Measurements from ENCODE around the gene GABRB2.
A peak's percentile ranks its signal among the peaks of the same experiment; 100 is the strongest.
"Not testable (repeated sequence)": the region's sequence is repeated elsewhere in the genome, so short reads cannot be mapped to it uniquely, and the experiment has no call there.

The GABRB2 gene

DNA sequence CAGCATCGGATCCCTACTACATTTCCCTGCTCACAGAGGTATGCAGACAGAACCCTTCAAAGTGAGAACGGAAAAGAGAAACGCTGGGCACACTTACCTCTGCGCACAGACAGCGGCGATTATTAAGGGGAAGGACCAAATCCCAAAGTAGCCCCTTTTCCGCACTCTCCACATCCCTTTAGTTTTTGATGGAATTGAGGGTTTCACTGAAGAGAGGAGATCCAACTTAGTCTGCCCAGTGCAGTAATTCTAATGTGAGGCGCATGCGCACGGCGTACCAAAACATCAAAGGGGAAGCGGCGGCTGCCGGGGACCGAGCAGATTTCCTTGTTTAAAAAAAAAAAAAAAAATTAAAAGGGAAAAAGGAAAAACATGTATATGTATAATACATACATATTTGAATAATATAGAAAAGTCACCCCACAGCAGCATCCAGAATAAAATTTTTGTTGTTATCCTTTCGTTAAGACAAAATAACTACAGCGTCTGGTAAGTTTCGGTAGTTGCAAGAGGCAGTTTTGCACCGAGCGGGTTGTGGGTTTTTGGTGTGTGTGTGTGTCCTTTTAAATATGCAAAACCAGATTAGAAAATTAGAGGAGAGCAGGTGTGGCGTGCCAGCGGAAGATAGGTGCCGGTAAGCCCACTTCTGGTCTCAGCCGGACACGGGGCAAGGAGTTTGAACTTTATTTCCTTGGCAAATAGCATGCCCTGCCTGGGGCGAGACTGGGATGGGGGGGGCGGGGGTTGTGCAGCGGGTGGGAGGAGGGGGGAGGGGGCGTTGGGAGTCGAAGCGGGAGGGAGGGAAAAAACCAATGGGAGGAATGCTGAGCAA lies at the start of gene GABRB2:
GABRB2 (minus strand) TSS at position 256 of the 832 bp plus-strand sequence; CDS start at position 174, 82 bp downstream.
- peak; percentile 64 for DNase-seq

GRCh38 chr5:161585798-161586197 lies 39.3 kb upstream of the GABRB2 start:
- DNase-seq, result no peak

GRCh38 chr5:161580621-161581020 lies 34.1 kb upstream of the GABRB2 start:
- no peak for DNase-seq

DNA sequence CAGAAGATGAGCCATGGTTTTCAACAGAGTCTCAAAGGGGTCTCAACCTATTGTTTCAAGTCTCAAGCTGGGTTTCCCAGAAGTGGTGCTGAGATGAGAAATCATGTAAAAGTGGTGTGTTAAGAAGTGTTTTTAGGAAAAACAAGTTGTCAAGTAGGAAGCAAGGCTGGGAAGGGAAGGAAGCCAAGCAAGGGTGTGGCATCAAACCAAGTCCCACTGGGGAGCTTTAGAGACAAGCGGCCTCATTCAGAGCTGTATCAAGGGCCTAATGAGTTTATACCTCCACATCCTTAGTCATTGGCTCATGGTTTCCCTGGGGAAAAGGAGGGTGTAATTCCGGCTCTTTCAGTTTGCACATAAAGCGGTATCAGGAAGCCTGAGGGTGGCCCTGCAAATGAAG lies 26.4 kb upstream of the GABRB2 start:
- DNase-seq, result no peak

DNA sequence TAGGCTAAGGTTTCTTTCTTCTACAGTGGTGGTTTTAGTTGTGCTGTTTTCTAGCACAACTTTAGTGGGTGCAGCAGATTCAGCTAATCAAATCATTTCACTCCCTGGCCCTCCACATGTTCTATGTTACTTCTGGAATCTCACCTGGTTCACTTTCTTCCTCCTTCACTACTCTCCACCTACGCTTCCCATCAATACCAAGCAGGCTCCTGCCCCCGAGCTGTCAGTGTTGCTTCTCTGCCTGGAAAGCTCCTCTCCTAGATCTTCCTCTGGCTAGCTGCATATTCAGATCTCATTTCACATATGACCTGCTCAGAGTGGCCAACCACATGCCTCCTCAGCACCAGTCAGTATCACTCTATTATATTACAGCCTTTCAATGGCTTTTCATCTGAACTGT lies 19.6 kb upstream of the GABRB2 start:
- DNase-seq, result no peak

DNA sequence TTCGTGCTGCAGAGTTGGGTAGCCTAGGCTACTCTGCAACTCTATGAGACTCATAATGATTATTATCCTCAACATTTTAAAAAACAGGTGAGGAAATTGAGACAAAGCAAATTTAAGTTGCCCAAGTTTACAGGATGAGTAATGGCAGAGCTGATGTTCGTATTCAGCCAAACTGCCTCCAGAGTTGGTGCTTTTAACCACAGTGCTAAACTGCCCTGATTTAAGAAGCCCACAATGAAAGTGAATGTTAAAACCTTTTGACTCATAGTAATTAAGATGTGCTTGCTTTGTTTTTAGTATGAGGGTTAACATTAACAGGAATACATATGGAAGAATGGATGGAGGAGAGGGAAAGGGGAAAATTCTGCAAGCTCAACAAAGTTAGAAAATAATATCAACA lies 15.9 kb upstream of the GABRB2 start:
- no peak for DNase-seq

DNA sequence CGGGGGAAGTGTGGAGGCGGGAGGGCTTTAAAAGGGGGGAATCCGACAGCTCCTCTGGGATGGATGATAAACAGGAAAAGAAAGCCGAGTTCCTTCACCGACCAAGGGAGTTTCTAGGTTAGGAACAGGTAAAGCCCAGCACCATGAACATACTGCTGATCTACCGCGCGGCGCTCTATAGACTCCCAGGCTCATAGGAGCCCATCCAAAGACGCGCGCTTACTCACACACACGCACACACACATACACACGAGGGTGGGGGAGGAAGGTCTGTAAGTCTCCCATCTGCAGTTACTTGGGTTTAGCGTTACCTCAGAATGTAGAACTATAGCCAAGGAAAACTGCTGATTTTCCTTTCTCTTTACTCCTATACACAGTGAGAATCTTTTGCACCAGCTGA lies 2.6 kb upstream of the GABRB2 start:
- peak; percentile 22 for DNase-seq

GRCh38 chr5:161548487-161549094 lies 2.1 kb upstream of the GABRB2 start:
- DNase-seq, result no peak

DNA sequence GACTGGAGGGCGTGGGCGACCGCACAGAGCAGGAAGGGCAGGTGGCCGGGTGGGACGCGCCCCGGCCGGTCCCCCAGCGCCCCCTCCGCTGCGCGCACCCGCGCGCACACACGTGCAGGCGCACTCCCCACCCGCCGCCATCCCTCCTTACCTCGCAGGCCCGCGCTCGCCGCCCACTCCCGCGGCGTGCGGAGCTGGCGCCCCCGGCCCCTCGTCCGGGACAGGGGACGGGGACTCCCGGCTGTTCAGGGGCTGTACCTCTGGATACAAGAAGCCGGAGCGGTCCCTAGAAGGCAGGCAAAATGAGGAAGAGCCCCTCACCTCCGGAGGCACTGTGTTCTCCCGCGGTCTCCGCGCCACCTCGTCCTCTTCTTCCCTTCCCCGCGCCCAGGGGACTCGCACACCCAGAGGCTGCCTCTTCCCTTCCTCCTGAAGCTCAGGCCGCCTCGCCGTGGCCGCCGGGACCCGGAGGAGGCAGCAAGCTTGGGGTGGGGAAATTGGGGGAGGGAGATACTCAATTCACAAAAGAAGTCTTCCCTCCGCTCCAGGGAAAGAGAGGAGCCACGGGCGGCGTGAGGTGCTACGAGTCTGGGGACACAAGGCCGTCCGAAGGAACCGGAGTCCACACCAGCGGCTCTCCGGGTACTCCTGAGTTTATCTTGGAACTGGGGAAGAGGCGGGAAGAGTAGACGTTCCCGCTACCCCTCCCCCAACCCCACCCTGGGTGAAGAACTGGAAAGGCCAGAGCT lies 1.4 kb upstream of the GABRB2 start:
- no peak for DNase-seq

- peak; percentile 38 for DNase-seq
Measured at GRCh38 chr5:161547406-161547737, 847 bp upstream of the GABRB2 start.

DNA sequence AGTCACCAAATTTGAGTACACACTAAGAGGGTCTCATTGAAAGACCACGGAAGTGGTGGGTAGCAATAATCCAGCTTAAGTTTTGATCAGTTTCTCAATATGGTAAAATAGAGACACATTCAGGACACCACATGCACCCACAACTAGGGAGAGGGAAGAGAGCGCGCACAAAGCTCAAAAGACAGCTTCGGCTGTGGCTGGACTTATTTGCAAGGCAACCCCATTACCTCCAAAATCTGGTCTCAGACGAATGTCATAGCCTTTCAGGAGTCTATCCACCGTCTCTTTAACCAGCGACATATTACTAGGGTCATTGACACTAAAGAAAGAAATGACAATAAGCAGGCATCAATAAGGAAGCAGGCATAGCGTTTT lies 443 bp downstream of the GABRB2 start:
- no peak for DNase-seq

- no peak for DNase-seq
Measured at GRCh38 chr5:161545344-161546094, 1.0 kb downstream of the GABRB2 start.

GRCh38 chr5:161544350-161544765 lies 2.2 kb downstream of the GABRB2 start:
- peak; percentile 60 for DNase-seq

- DNase-seq, result no peak
Measured at GRCh38 chr5:161539016-161539415, 7.5 kb downstream of the GABRB2 start.

DNA sequence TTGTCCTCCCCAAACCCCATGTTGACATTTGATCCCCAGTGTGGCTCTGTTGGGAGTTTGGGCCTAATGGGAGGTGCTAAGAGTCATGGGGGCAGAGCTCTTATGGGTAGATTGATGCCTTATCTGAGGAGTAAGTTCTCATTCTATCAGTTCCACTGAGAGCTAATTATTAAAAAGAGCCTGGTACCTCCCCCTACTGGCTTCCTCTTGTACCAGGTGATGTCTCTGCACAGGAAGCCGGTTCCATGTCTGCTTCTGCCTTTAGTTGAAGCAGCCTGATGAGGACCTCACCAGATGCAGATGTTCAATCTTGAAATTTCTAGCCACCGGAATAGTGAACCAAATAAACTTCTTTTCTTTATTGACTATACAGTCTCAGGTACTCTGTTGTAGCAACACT lies 10.8 kb downstream of the GABRB2 start:
- DNase-seq, result no peak

DNA sequence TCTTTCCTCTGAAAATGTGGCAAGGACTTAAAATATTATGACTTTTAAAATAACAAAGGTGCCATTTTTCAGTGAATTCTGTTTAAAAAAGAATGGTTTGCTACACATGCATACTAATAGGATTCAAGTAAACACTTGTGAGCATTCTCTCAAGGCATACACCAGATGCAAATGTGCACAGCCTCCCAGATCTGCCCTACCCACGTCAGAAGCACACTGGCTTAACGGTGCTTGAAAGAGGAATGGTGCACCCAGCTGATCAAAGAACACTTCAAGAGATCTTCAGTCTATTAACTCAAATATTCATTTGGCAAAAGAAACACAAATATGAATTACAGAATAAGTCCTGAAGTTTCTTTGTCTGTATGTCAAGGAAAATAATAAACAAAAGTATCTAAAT lies 15.8 kb downstream of the GABRB2 start:
- DNase-seq, result peak; percentile 32

- peak; percentile 66 for DNase-seq
Measured at GRCh38 chr5:161513942-161514341, 32.6 kb downstream of the GABRB2 start.

DNA sequence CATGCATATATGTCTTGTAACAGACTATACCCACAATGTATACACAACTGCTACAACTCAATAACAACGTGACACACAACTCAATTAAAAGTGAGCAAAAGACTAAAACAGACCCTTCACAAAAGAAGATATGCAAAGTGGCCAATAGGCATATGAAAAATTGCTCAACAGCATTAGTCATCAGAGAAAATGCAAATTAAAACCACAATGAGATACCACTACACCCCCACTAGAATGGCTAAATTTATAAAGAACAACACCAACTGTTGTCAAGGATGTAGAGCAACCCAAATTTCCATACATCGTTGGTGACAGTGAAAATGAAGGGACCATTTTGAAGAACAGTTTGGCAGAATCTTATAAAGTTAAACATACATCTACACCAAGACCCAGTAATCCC lies 38.9 kb downstream of the GABRB2 start:
- DNase-seq, result no peak

- DNase-seq, result not testable (repeated sequence)
Measured at GRCh38 chr5:161505160-161505559, 41.4 kb downstream of the GABRB2 start.

DNA sequence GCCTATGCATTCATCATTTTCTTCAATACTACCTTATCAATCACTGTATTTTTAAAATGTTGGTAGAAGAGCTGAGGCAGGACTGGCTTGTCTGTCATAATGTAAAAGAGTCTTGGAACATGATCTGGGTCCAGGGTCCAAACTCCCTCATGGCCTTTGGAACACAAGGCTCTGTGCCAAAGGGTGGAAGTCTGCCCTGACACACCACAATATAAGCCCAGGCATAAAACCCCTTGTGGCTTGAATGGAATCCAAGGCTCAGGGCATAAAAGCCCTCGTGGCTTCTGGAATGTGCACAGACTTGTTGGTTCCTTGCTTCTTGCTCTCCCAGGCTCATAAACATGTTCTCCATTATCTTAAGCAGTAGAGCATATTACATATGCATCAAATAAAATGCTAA lies 48.0 kb downstream of the GABRB2 start:
- peak; percentile 86 for DNase-seq

DNA sequence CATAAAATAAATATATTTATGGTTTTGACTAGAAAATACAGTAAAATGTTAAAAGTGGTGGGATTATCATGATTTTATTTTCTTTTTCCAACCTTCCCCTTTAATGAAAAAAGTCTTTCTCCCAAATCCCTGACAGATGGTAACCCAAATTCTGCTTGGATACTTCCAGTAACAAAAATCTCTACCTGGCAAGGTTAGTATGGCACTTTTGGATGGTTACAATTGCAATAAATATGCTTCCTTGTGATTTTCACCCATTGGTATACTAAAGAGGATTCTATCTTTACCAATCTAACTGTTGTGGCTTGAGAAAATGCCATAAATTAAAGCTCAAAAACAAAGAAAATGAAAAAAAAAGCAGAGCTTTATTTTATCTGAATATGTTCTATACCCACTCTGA lies 62.8 kb downstream of the GABRB2 start:
- DNase-seq, result no peak

- no peak for DNase-seq
Measured at GRCh38 chr5:161481922-161482321, 64.6 kb downstream of the GABRB2 start.

Data from NCI-H446 treated with DMSO at 0.1 percent for 48 hours (cell line).